Activated CD4-positive, alpha-beta T cell treated with anti-CD3 and anti-CD28 coated beads, Interleukin-10, Interleukin-2, amounts not matched to agents 100 ng/mL and 50 ng/mL, durations not matched to agents 16 hours and 8 hours (primary cell): ENCODE measurements around the gene NUDT2.
"Not testable (repeated sequence)": the region's sequence is repeated elsewhere in the genome, so short reads cannot be mapped to it uniquely, and the experiment has no call there.

ENCODE experiments used
- DNase-seq: peaks from one replicate; pipeline ENCODE4 v3.0.0-alpha.2; 2020

Gene NUDT2

GRCh38 chr9:34328987-34329832 lies at the start of gene NUDT2, which contains the start of gene KIF24:
TSS of gene NUDT2 (plus strand) at chr9:34329569. CDS start at chr9:34339040, 9,471 bp downstream.
TSS of gene KIF24 (minus strand) at chr9:34329268. CDS start at chr9:34311346, 17,922 bp downstream.
- DNase-seq = peak; percentile 99

DNA sequence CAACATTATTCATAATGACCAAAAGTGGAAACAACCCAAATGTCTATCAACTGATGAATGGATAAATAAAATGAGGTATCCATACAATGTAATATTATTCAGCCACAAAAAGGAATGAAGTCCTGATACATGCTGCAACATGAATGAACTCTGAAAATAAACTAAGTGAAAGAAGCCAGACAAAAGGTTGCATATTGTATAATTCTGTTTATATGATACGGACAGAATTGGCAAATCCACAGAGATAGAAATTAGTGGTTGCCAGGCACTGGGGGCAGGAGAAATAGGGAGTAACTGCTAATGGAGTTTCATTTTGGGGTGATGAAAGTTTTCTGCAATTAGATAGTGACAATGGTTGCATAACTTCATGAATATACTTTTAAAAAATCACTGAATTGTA lies 47.3 kb upstream of the NUDT2 start:
- DNase-seq = no peak

GRCh38 chr9:34289159-34289558 lies 40.2 kb upstream of the NUDT2 start:
- no peak for DNase-seq

DNA sequence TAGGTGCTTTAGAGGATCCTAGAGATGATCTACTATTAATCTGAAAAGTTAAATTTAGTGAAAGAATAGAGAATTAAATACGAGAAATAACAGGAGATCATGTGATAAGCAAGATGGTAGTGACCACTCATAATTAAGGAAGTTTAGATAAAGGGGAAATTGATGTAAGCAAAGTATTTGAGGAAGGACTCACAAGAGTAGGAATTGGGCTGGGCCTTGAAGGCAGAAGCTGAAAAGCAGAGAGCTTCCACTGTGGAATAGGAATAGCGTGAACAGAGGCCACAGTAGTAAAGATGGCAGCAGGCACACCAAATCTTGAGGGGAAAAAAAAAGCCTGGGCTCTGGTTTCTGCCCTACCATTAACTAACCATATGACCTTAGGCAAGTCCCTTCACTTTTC lies 38.3 kb upstream of the NUDT2 start:
- DNase-seq = no peak

- DNase-seq = no peak
Observed at GRCh38 chr9:34291423-34291822, 37.9 kb upstream of the NUDT2 start.

- no peak for DNase-seq
Observed at GRCh38 chr9:34292552-34292951, 36.8 kb upstream of the NUDT2 start.

GRCh38 chr9:34301064-34301463 lies 28.3 kb upstream of the NUDT2 start:
- DNase-seq = not testable (repeated sequence)

DNA sequence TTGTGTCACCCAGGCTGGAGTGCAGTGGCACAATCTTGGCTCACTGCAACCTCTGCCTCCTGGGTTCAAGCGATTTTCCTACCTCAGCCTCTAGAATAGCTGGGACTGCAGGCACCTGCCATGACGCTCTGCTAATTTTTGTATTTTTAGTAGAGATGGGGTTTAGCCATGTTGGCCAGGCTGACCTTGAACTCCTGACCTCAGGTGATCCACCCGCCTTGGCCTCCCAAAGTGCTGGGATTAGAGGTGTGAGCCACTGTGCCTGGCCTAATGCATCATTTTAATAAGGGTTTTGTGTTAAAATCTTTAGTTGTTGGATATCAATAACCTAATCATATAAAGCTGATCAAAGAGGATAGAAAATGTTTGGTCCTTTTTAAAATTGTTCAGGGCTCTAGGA lies 21.1 kb upstream of the NUDT2 start:
- not testable (repeated sequence) for DNase-seq

DNA sequence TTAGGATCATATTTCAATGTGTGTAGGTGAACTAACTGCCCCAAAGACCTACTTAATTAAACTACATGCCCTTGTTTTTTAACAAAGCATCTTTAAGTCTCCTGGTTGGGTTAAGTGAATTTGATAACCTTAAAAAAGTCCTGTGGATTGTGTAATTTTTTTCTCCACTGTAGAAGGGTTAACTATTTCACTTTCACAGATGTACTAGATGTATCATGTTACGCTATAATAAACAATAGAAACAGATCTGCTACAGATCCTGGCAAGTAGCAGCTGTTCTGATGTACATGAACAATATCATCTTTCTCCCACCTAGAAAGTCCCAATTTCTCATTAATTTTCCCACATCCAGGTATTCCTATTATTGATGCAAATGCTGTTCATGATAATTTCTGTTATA lies 19.2 kb upstream of the NUDT2 start:
- no peak for DNase-seq

DNA sequence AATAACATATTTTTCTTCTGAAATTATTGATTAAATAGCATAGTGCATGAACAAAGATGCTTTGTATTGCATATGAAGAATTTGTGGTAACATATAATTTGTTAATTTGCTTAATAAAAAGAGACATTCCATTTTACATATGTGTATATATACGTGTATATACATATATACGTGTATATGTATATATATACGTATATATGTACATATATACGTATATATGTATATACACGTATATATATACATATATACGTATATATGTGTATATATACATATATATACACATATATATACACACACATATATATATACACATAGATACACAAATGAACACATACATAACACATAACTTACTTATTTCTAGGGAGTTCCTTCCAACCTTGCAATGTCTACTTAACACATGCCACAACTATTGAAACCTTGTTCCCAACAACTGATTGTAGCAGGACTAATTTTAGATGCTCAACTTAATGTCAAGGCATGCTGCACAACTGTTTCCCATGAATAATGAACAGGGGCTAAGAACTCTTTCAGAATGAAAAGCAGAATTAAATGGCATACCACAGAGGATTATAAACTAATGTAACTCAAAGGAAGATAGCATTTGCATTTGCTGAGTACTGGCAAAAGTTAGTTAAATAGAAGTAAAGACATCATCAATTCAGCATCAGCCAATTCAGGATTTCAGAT lies 17.7 kb upstream of the NUDT2 start:
- no peak for DNase-seq

DNA sequence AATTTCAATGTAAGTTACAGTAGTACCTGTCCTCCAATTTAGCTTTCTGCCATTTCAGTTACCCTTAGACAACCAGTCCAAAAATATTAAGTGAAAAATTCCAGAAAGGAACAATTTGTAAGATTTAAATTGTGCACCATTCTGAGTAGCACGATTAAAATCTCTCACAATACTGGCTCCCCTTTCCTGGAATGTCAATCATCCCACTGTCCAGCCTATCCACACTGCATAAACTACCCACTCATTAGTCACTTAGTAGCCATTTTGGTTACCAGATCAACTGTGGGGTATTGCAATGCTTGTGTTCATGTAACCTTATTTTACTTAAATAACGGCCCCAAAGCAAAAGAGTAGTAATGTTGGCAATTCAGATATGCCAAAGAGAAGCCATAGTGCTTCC lies 11.9 kb upstream of the NUDT2 start:
- no peak for DNase-seq

GRCh38 chr9:34318163-34318790 lies 11.1 kb upstream of the NUDT2 start:
- no peak for DNase-seq

DNA sequence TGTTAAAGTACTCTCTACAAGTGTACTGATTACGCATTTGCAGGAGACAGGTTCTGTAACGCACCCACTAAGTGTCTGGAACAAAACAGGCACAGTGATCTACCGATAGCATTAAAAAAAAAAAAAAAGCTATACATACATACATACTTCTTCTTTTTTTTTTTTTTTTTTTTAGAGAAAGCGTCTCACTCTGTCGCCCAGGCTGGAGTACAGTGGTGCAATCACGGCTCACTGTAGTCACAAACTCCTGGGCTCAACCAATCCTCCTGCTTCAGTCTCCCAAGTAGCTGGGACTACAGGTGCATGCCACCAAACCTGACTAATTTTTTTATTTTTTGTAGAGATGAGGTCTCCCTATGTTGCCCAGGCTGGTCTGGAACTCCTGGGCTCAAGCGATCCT lies 7.9 kb upstream of the NUDT2 start:
- DNase-seq = no peak

GRCh38 chr9:34322899-34323591 lies 6.3 kb upstream of the NUDT2 start:
- DNase-seq = no peak

DNA sequence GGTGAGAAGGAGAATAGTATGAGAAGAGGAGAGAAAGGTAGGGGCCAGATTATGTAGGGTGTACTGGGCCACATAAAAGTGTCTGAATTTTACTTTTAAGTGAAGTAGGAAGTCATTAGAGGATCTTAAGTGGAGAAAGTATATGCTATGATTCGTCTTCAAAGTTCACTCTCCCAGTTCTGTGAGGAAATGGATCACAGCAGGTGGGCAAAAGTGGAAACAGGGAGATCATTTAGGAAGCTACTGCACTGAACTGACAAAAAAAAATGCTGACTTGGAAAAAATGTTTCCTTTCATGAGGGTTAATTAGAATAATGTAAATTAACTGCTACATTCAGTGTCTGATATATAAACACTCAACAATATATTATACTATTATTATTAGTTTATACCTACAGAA lies 2.7 kb upstream of the NUDT2 start:
- no peak for DNase-seq

GRCh38 chr9:34328500-34328986 lies 826 bp upstream of the NUDT2 start:
- no peak for DNase-seq

GRCh38 chr9:34331196-34331595 lies 1.8 kb downstream of the NUDT2 start:
- no peak for DNase-seq

DNA sequence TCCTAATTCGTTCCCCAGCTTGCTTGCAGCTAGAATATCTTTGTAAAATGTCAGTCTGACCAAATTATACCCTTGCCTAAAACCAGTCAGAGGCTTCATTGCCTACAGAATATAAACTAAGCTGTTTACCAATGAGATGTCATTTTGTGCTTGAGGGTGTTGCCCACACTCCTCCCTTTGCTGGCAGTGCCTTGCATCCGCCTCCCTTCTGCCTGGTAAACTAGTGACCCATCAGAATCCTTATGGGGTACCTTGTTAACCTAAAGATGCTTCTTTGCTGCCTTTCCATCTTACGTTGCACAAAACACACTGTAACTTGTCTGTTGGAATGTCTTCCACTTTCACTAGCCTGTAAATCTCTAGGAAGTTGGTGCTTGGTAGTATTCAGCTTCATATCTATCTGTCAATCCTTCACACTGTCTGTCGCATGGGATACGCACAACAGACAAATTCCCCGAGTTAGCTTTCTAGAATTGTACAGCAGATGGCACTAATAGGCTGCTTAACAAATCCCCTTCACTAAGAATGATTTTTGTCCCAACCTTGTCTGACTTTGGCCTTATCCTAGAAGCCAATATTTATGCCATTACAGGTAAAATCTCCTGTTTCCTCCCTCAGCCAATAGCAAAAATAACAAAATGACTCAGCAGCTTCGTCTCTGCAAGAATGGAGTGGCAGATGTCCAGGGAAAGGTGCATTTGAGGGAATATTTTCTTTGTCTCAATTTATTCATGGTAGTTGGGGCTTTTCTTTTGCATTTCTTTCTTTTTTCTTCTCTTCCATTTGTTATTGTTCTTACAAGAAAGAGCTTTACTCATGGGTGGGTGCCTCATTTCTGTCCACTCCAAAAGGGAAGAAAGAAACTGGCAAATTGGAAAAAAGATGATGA lies 3.0 kb downstream of the NUDT2 start:
- DNase-seq = peak; percentile 27

DNA sequence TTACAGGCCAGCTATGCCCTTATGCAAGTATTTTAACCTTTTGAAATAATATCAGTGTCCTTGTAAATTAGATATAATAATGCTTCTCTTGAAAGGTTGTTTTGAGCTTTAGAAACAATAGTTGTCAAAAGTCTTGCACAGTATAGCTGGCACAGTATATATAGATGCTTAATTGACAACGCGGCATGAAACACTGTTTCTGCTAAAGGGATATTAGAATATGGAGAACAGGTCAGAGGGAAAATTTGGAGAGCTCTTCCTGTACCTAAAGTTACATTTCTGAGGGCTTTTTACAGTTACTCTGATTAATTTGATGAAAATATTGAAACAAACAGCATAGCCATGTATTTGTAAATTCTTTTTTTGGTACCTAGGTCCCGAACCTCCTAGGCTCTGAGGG lies 4.5 kb downstream of the NUDT2 start:
- DNase-seq = no peak

- DNase-seq = no peak
Observed at GRCh38 chr9:34334337-34334824, 5.0 kb downstream of the NUDT2 start.

DNA sequence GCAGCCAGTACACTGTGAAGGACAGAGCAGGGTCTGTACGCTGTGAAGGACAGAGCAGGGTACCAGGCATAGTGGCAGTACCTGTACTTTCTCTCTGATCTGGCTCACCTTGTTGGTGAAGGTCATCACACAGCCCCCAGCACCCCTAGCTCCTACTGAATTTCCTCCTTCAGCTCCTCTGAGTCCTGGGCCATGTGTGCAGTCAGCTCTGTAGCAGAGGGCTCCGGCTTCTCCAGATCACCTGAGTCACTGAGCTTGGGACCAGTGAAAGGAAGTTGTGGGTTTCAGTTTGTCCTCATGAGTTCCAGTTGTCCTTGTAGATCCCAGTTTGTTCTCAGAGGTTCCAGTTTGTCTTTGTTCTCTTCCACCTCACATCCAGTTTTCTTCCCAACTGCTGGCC lies 5.5 kb downstream of the NUDT2 start:
- DNase-seq = no peak

GRCh38 chr9:34335376-34335775 lies 6.0 kb downstream of the NUDT2 start:
- DNase-seq = no peak
